GM19438 (cell line): ENCODE data around the gene SP5.
"Not testable (repeated sequence)": the region's sequence is repeated elsewhere in the genome, so short reads cannot be mapped to it uniquely, and the experiment has no call there.

Experiments used
- ATAC-seq: cut with Tn5 transposase; IDR thresholded peaks from one replicate; pipeline ENCODE4 v1.9.1; 2021; ENCODE audit warnings: low read depth; ENCODE audit not compliant: unreplicated experiment

SP5 gene

DNA sequence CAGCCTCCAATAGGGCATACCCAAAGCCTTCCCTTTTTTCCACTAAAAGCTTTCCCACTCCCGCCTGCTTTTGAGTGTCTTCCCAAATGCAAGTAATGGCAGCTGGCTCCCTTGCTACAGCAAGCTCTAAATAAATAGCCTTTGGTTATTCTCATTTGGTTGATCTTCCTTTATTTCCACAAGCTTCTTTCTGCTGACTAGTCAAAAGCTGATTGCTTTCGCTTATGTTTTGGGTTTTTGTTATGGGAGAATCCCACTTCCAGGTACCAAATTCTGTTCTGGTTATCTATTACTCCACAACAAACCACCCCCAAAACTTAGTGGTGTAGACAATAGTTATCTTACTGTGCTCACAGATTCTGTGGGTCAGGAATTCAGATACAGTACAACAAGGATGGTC, 22.3 kb downstream of the SP5 start:
- no peak for ATAC-seq

DNA sequence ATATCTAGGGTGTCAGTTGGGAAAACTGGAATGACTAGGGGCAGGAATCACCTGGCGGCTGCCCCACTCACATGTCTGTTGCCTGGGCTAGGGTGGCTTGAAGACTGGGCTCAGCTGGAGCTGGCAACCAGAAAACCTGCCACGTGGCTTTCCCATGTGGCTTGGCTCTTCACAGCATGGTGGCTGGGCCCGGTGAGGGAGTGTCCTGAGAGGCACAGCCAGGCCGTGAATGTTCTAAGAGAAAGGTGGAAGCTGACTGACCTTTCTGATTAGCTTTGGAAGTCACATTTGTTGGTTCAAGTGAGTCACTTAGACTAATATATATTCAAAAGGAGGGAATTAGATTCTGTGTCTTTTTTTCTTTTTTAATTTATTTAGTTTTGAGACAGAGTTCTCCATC, 22.7 kb downstream of the SP5 start:
- no peak for ATAC-seq

DNA sequence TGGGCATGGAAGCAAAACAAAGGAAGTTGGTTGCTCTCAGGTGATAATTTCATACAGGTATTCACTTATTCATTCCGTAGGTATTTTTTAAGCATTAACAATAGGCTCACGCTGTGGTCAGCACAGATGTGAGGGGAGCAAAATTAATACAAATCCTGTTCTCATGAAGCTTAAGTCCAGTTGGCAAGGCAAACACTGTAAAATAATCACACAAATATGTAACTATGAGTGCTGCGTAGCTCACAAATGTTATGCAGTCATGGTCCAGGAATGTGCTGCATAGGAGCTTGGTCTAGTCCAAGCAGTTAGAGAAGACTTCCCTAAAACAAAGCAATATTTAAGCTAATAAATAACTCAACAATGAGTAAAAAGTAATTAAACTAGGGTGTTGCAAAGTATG, 23.9 kb downstream of the SP5 start:
- no peak for ATAC-seq

DNA sequence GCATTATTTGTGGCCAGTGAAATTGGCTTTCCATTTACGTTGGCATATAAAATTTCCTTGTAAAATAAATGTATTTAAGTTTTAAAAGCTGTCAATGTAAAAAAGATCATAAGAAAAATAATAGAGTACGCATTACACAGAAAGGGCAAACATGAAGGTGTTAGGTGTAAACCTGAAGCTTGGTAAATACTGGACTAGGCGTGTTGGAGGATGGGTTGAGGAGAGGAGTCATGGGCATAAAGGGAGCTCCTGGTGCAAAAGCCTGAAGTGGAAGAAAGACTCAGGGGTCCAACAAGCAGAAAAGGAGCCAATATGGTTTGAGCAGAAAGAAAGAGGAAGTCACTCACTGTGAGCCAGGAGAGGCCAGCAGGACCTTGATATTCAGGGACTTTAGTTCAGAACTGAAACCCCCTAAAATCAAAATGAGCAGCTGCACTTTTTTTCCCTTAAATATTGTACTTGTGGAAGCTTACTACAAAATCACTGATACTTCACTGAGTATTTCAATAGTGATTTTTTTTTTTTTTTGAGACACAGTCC, 24.4 kb downstream of the SP5 start:
- no peak for ATAC-seq

DNA sequence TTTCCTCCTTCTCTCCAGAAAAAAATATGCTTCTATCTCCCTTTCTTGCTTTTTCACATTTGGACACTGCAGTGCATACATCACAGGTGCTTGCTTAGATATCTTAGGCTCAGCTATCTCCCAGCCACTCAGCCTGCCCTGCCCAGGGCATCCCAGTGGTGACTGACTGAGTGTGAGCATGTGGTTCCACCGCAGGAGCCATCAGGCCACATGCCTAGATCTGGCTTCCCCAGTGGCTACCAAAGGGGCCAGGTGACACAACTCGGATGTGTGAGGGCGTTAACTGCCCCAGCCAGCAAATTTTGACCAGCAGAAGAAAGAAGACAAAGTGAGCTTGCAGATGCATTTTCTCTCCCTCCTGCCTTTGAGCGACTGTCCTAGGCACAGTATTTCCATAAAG, 25.5 kb downstream of the SP5 start:
- ATAC-seq, result no peak

DNA sequence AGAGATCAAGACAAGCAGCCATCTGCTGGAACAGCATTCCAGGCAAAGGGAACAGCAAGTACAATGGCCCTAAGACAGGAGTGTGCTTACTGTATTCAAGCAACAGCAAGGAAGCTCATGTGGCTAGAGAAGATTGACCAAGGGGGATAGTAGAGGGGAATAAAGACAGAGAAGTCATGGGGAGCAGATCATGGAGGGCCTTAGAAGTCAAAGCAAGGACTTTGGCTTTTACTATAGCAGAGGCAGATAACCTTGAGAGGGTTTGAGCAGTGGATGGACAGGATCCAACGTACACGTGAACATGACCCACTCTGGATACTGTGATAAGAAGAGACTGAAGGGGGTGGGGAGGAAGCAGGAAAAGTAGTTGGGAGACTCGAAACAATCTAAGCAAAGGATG, 26.9 kb downstream of the SP5 start:
- ATAC-seq, result no peak

DNA sequence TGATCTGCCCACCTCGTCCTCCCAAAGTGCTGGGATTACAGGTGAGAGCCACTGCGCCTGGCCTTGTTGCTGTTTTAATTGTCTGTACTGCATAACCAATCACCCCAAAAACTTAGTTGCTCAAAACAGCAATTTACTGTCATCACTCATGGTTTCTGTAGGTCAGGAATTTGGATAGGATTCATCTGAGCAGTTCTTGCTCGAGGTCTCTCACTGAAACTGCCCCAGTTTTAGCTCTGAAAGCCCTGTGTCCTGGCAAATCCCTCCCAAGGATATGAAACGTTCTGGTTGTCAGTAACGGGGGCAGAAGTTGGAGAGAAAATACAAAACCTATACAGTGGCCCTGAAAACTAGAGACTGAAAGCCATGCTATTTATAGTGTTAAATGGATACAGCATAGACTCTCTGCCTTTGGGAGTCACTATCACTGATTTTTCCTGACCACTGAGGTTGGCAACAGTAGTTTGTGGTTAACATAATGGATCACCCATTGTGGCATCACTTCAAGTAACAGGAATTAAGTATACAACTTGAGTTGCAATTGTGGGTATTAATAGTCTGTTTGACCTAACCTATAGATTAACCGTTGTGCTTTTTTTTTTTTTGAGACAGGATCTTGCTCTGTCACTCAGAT, 27.9 kb downstream of the SP5 start:
- ATAC-seq, result no peak

DNA sequence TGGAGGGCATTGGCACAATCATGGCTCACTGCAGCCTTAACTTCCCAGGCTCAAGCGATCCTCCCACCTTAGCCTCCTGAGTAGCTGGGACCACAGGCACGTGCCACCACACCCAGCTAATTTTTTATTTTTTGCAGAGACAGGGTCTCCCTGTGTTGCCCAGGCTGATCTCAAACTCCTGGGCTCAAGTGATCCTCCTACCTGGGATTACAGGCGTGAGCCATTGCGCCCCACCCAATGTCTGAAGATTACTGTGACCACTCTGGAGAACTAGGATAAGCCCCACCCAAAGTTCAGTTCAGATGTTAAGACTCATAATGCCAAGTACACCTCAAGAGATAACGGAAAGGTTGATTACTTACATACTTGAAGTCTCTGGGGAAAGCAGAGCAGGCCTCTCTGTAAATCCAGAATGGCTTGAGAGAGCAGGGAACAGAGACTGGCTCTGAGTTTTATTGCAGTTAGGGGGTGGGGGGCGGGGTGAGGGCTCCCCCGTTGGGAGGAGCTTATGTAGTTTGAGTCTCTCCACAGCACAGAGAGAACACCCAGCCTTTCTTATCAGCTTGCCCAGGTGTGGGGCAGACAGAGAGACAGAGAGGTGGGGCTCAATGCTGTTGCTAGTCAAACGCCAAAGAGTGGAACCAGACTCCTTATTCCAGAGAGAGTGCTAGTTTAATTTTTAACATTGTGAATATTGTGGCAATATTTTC, 28.5 kb downstream of the SP5 start:
- ATAC-seq, result no peak

DNA sequence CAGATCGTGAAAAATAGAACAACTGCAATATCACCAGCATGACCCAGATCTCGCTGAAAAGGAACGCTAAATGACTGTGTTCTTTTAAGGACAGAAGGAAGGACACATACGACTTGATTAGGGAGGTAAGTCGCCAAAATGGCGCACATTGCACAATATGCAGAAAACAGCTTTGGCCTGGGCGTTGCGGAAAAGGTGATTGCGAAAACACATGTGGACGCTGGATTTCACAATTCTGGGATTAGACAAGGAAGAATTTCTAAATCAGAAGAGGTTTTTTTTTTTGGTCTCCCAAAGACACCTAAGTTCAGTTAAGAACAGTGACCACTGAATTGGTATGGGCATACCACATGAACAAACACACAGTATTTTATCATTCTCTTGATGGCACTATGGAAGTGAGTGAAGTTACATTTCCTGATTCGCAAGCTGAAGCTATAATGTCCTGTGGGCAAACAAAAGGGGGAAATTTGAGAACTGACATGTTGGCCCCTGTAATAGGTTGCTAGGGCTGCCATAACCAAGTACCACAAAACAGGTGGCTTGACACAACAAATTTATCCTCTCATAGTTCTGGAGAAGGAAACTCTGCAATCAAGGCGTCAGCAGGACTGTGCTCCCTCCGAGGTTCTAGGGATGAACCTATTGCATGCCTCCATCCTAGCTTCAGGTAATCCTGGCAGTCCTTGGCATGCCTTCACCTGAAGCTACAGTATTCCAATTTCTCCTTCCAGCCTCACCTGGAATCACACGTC, 29.3 kb downstream of the SP5 start:
- no peak for ATAC-seq

DNA sequence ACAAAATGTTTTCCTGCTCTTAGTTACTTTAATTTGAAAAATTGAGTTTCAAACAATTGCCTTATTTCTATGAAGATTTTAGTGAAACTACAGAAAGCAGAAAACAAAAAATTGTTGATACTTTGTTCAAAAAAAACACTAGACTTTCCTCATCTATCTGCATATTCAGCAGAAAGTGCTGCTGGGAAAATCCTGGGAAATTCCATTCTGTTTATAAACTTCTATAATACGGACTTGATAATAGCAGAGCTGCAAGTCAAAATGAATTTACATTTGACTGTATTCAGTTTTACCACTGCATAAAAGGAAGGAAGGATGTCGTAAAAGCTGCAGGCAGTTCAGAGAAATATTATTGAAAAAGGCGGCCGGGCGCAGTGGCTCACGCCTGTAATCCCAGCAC, 30.2 kb downstream of the SP5 start:
- no peak for ATAC-seq

DNA sequence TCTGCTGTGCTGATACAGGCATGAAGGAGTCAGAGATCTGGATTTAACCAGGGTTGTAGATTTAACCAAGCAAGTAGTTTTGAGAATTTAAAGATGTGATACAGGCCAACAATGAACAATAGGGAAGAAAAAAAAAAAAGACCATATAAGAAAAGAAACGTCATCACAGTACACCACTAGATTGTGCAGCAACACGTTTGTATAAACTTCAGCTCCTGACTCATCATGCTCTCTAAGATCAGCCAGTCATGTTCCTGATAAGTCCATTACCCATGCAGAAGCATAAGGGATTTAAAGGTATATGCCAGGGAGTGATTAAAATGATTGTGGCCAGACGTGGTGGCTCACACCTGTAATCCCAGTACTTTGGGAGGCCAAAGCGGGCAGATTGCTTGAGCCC, 32.8 kb downstream of the SP5 start:
- no peak for ATAC-seq

DNA sequence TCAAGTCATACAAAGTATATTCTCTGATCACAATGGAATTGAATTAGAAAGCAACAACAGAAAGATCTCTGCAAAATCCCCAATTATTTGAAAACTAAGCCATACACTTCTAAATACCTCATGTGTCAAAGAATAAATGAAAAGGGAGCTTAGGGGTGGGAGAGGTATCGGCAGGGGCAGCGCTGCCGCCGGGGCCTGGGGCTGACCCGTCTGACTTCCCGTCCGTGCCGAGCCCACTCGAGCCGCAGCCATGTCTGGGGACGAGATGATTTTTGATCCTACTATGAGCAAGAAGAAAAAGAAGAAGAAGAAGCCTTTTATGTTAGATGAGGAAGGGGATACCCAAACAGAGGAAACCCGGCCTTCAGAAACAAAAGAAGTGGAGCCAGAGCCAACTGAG, 36.4 kb downstream of the SP5 start:
- ATAC-seq, result not testable (repeated sequence)

DNA sequence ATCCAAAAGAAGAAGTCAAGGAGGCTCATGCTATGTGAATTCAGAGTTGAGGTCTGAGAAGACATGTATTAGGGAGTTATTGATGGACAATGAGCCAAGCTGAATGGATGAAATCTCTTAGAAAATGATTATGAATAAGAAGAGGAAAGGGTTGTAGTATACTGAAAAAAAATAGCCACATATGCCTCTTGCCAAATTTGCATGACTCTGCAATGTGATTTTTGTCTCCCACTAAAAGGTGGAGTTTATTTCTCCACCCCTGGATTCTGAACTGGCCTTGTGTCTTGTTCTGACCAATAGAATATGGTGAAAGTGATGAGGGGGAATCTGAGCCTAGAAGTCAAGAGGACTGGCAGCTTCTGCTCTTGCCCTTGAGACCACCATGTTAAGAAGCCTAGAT, 46.4 kb downstream of the SP5 start:
- ATAC-seq, result no peak

DNA sequence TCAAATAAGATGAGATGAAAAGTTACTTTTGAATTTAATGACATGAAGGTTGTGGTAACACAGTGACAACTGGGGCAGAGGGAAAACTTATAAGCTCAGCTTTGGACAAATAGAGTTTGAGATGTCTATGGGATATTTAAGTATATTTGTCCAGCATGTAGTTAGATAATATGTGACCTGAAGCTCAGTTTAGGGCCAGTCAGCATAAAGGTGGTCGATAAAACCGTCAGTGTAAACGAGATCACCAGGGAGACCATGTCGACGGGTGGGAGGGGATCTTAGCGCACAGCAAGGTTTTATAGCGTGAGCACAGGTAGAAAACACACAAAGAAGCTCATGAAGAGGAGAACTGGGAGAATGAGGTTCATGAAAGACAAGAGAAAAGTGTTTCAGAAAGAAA, 47.6 kb downstream of the SP5 start:
- ATAC-seq, result no peak

DNA sequence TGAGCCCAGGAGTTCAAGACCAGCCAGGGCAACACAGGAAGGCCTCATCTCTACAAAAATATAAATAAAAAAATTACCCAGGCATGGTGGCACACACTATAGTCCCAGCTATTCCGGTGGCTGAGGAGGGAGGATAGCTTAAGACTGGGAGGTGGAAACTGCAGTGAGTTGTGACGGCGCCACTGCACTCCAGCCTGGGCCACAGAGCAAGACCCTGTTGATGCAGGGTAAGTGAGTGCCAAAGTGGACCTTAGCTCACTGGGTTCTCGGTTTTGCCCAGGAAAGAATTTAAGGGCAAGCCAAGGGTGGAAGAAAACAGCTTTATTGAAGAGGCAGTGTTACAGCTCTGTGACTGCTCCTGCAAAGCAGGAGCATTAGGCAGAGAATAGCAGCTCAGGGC, 48.1 kb downstream of the SP5 start:
- no peak for ATAC-seq

DNA sequence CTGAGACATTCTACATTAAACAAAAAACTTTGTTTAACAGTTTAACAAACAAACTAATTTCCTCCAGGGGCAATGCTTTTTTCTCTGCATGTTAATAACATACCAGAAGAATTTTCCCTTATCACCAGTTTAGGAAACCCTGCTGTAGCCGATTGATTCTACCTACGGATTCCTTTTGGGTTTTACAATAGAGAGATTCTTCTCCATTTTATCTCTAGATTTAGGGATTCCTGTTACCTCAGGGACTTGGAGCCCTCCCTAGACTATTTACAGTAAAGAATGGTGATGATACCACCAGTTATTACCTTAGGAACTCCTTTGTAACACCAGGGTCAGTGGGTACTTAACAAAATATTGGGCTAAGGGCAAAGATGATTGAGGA, 49.7 kb downstream of the SP5 start:
- no peak for ATAC-seq

DNA sequence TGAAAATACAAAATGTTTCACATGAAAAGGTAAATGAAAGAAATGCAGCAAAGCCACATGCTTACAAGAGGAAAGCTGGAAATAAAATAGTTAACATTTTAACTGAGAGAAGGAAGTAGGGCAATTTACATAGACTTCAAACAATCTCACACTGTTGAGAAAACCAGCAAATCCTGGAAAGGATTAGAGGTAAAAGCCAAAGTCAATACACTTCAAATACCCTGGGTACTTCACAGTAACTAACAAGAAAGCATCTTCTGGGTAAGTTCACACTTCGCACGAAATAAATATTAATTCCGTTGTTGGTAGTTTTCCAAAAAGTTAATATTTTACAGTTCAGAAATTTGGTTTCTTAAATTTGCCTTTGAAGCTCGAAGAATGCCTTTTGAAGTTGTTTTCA, 51.6 kb downstream of the SP5 start:
- no peak for ATAC-seq
